HG03060 (cell line): ENCODE measurements around the gene ZNRF3.
"Not testable (repeated sequence)": the region's sequence is repeated elsewhere in the genome, so short reads cannot be mapped to it uniquely, and the experiment has no call there.

Experiments used
- ATAC-seq: cut with Tn5 transposase; IDR thresholded peaks from one replicate; pipeline ENCODE4 v1.9.1; 2021; ENCODE audit warnings: low read depth, moderate number of reproducible peaks; ENCODE audit not compliant: unreplicated experiment

ZNRF3 gene

DNA sequence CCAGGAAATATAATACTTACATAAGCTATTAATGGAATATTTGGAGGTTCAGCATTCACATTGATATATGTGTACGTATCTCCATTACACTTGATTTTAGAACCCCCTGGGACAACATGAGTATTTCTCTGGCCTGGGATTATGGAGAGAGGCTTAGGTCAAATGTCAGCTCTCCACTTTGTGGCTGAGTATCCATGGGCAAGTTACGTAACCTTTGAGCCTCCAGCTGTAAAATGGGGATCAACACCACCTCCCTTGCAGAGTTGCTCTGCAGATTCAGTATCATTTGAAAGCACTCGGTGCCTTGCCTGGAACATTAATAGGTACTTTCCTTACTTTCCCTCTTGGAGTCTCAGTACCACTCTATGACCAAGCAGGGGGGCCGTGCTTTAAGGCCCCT, 145.1 kb downstream of the ZNRF3 start:
- ATAC-seq: no peak

- no peak for ATAC-seq
These were observed 146.0 kb downstream of the ZNRF3 start for GRCh38 chr22:29029202-29030000.

DNA sequence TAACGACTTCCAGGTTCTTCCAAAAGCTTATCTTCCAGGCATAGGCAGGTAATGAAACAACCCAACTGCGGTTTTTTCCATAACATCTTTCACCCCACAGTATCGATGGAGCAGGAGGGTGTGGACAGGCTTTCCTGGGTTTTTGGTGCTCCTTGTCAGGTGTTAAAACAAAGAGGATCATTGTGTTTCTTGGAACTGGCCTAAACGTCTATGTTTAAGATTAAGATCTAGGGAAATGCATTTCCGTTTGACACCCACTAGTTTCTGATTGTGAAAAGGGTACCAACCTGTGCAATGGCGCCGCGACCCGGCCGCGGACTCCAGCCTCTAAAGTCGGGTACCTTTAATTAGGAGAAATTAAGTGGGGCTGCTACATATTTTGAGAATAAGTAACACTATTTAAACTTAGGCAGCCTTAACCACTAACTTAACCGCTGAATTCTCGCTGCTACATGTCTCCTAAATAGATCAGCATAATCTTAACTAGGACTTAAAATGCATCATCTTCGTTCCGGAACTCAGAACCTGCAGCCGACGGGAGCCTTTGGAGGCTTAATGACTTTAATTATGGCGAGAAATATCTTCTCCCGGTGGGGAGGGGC, 146.7 kb downstream of the ZNRF3 start:
- no peak for ATAC-seq

DNA sequence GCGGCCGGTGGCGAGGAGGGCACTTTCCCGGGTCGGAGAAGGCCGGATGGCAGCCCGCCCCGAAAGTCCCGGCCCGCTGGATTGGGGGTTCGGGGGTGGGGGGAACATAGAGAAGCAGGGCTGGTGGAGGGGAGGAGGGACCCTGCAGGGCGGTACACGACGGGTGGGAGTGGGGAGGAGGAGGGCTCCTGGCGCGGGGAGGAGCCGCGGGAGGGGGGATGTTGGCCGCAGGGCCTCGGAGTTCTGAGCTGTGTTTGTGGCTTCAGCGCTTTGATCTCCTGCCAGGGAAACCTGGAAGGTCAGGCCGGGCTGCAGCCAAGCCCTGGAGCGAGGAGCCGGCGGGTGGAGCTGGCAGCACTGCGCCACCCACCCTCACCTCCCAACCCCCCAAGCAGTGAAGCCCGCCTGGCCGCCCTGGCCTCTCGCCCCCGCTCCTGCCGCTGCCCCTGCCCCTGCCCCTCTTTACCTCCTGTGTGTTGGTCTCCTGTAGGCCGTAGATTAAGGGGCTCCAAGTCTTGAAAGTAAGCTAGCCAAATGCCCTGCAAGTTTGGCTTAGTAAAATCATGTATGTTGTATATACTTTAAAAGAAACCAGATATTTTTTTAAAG, 147.3 kb downstream of the ZNRF3 start:
- no peak for ATAC-seq

GRCh38 chr22:29031227-29032011, 148.0 kb downstream of the ZNRF3 start:
- no peak for ATAC-seq

GRCh38 chr22:29032014-29032475, 148.7 kb downstream of the ZNRF3 start:
- no peak for ATAC-seq

- no peak for ATAC-seq
These were observed 149.2 kb downstream of the ZNRF3 start for GRCh38 chr22:29032584-29032983.

DNA sequence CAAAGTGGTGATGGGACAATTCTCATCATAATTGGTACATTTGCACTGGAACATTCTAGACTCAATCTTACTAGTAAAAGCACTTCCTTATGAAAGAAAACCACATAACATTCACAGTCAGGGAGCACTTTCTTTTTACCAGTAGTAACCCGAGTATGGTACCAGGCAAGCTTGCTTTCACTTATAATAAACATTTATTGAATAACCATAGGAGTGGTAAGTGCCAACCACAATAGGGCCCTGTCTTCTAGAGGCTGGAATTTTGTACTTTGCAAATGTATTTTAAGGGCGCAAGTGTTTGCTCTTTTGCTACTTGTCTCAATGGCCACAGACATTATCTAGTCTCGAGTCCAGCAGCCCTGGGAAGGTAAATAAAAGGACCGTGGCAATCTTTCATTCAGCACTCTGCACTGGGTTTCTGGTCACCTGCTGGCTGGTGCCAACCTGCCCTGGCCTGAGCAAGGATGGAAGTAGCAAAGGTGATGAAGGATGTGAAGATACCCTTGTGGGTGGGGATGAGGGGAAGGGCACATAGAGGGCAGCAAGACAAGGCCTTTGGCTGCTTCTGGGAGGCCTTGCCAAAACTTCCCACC, 154.1 kb downstream of the ZNRF3 start:
- no peak for ATAC-seq

GRCh38 chr22:29039148-29039547, 155.8 kb downstream of the ZNRF3 start:
- no peak for ATAC-seq

DNA sequence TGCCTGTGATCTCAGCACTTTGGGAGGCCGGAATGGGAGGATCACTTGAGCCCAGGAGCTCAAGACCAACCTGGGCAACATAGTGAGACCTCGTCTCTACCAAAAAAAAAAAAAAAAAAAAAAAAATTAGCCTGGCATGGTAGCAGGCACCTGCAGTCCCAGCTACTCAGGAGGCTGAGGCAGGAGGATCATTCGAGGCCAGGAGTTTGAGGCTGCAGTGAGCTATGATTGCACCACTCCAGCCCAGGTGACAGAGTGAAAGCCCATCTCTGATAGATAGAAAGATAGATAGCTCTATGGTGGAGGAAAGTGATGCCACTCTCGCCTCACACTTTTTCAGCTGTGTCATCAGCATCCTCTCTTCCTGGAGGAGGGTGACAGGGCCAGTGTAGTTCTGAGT, 156.3 kb downstream of the ZNRF3 start:
- ATAC-seq: not testable (repeated sequence)

DNA sequence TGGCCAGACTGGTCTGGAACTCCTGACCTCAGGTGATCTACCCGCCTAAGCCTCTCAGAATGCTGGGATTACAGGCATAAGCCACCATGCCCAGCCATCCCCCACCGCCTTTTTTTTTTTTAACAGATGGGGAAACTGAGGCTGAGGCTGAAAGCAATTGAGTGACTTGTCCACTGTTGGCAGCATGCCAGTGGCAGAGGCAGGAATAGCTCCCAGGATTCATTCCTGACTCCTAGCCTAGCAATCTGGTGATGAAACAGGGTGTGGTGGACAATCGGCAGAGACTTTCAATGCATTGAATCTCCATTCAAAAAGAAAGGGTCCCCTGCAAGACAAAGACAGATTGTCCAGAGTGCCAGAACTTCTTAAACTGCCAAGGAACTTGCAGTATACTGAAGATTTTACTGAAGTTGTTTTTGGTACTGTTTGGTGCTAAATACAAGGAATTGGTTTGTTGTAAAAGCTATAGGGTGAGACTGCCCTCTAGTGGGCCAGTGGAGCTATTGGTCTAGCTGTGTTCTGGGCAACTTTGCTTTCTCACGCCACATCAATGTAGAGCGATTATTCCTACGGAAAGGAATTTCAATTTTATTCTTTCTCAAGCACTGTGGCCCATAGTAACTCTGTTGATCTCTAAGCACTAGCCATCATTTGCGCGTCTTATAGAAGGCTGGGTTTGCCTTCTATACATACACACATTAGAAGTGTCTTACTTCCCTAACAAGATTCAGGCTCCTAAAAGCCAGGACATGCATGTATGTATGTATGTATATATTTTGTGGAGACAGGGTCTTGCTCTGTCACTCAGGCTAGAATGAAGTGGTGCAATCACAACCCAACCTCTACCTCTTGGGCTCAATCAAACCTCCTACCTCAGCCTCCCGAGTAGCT, 157.3 kb downstream of the ZNRF3 start:
- no peak for ATAC-seq

- no peak for ATAC-seq
These were observed 158.0 kb downstream of the ZNRF3 start for GRCh38 chr22:29041408-29041807.

DNA sequence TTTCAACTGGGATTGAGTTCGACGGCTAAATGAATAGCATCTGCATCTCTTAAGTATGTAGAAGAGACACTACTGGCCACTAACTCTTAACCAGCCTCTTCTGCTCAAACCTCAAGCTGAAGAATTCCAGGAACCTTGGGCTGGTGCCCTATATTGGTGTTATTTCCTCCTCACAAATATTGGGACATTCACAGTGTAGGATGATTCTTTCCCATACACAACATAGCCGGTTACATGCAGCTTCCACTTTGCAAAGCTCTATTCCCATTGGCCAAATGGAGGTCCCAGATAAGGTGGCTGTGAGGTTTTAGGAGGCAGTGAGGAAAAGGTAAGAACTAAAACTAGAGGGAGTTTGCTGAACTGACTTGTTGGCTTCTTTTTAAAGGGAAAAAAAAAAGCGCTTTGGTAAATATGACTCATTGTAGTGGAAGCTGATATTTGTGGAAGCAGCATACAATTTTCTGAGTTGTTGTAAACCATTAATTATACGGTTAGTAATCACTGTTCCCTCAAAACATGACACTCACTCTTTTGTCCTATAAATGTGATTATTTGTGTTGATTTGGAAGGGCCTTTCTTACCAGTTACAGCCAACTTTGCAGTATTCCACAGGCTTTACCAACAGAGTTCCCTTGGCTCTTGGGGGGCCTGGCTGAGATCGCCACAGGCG, 160.7 kb downstream of the ZNRF3 start:
- no peak for ATAC-seq

- no peak for ATAC-seq
These were observed 161.3 kb downstream of the ZNRF3 start for GRCh38 chr22:29044657-29045176.

DNA sequence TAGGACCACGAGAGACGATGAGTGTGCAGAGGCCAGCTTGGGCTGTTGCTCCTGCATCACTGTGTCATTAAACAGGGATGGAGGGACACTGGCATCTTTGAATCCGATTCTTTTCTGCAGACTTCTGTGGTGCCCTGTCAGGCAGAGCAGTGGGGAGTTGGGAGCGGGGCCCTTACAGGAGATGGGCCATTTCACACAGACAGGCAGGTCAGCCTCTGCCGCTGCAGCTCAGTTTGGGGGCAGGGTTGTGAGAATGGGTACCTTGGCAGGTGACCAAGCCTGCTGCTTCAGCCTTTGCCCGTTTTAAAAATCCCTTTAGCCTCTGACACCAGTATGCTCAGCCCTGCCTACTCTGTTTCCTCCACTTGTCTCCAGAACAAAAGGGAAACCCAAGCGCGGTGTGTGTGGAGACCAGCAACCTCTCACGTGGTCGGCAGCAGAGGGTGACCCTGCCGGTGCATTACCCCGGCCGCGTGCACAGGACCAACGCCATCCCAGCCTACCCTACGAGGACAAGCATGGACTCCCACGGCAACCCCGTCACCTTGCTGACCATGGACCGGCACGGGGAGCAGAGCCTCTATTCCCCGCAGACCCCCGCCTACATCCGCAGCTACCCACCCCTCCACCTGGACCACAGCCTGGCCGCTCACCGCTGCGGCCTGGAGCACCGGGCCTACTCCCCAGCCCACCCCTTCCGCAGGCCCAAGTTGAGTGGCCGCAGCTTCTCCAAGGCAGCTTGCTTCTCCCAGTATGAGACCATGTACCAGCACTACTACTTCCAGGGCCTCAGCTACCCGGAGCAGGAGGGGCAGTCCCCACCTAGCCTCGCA, 165.7 kb downstream of the ZNRF3 start:
- no peak for ATAC-seq

- ATAC-seq: no peak
These were observed 166.4 kb downstream of the ZNRF3 start for GRCh38 chr22:29049655-29050263.

DNA sequence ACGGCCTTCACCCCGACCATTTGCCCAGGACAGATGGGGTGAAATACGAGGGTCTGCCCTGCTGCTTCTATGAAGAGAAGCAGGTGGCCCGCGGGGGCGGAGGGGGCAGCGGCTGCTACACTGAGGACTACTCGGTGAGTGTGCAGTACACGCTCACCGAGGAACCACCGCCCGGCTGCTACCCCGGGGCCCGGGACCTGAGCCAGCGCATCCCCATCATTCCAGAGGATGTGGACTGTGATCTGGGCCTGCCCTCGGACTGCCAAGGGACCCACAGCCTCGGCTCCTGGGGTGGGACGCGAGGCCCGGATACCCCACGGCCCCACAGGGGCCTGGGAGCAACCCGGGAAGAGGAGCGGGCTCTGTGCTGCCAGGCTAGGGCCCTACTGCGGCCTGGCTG, 167.1 kb downstream of the ZNRF3 start:
- ATAC-seq: no peak
